KMS-11 (cell line): ENCODE data around the gene TMPRSS6.

ENCODE experiments used
- H2AFZ ChIP-seq: fragments of 200-600 bp; sonication (generic); 2 replicates; pipeline ENCODE4 v1.6.1; 2016; ENCODE audit warnings: antibody characterized with exemption, mixed run types, low read depth
- H3K27ac ChIP-seq: fragments of 200-600 bp; sonication (generic); 2 replicates; pipeline ENCODE4 v1.6.1; 2016; ENCODE audit warnings: mild to moderate bottlenecking, mixed run types
- H3K27me3 ChIP-seq: fragments of 200-600 bp; sonication (generic); 2 replicates; pipeline ENCODE4 v1.6.1; 2017; ENCODE audit warnings: mild to moderate bottlenecking, low read depth, mixed run types, moderate library complexity; ENCODE audit not compliant: insufficient read depth
- H3K36me3 ChIP-seq: fragments of 200-600 bp; sonication (generic); 2 replicates; pipeline ENCODE4 v1.6.1; 2017; ENCODE audit warnings: mild to moderate bottlenecking, mixed run types; ENCODE audit not compliant: insufficient read depth
- H3K4me1 ChIP-seq: fragments of 200-600 bp; sonication (generic); 2 replicates; pipeline ENCODE4 v1.6.1; 2016; ENCODE audit warnings: mild to moderate bottlenecking, low read depth, mixed run types; ENCODE audit not compliant: poor library complexity, severe bottlenecking
- H3K4me2 ChIP-seq: fragments of 200-600 bp; sonication (generic); 2 replicates; pipeline ENCODE4 v1.7.0; 2016; ENCODE audit warnings: mild to moderate bottlenecking, mixed run types
- H3K4me3 ChIP-seq: fragments of 200-600 bp; sonication (generic); IDR thresholded peaks from 2 replicates; pipeline ENCODE4 v1.6.1; 2017; ENCODE audit warnings: low read depth, low read length, mixed read lengths; ENCODE audit not compliant: insufficient read depth
- H3K79me2 ChIP-seq: fragments of 200-600 bp; sonication (generic); 2 replicates; pipeline ENCODE4 v1.6.1; 2016; ENCODE audit warnings: low read depth, mixed run types; ENCODE audit not compliant: insufficient read depth
- H3K9ac ChIP-seq: fragments of 200-600 bp; sonication (generic); 2 replicates; pipeline ENCODE4 v1.6.1; 2016; ENCODE audit warnings: mild to moderate bottlenecking, mixed run types
- H4K20me1 ChIP-seq: fragments of 200-600 bp; sonication (generic); 2 replicates; pipeline ENCODE4 v1.6.1; 2016; ENCODE audit warnings: mild to moderate bottlenecking, mixed run types; ENCODE audit not compliant: insufficient read depth
- TF ChIP-seq, protein P1 (sequence below): fragments of 200-600 bp; sonication (generic); conservative IDR thresholded peaks from 2 replicates; pipeline ENCODE4 v1.6.1; 2017; ENCODE audit warnings: low read depth, mild to moderate bottlenecking, antibody characterized with exemption, low read length, moderate library complexity, mixed read lengths

Gene TMPRSS6

DNA sequence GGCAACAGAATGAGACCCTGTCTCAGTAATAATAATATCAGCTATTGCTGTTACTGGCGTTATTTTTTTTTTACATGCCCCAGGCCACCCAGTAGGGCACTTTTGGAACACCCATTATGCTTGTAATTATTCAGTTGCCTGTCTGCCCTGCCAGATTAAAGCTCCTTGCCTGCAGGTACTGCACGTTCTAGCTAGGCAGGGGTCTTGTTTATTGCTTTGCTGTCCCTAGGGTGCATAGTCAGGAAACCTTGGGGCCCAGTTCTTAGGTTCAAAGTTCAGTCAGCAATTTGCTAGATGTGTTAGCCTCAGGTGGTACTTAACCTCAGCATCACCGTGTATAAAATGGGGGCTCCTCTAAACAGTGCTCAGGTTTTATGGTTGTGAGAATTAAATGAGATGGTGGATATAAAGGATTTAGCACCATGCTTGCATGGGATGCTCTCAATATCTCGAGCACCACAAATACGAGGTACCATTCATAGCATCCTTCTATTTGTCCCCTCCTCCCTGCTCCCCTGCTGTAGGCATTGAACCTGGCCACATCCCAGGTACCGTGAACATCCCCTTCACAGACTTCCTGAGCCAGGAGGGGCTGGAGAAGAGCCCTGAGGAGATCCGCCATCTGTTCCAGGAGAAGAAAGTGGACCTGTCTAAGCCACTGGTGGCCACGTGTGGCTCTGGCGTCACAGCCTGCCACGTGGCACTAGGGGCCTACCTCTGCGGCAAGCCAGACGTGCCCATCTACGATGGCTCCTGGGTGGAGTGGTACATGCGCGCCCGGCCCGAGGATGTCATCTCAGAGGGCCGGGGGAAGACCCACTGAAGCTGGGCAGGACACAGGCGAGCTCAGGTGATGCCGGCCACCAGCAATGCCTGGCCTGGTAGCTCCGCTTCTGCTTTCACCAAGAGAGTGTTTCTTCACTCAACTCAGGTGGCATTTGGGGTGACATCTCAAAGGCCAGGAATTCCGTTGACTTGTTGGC lies 80.5 kb downstream of the TMPRSS6 start:
- Histone ChIP-seq H4K20me1 (no peaks in the 10 kb centered on the region), H3K9ac (no peak overlapping the region), H3K27me3 (no peaks in the 10 kb centered on the region), H3K36me3 (no peaks in the 10 kb centered on the region), H3K4me3 (no peak overlapping the region), H2AFZ (no peak overlapping the region), H3K79me2 (no peaks in the 10 kb centered on the region), H3K27ac (no peak overlapping the region), H3K4me1 (no peaks in the 10 kb centered on the region), H3K4me2 (no peak overlapping the region)
- TF ChIP-seq, protein P1, sequence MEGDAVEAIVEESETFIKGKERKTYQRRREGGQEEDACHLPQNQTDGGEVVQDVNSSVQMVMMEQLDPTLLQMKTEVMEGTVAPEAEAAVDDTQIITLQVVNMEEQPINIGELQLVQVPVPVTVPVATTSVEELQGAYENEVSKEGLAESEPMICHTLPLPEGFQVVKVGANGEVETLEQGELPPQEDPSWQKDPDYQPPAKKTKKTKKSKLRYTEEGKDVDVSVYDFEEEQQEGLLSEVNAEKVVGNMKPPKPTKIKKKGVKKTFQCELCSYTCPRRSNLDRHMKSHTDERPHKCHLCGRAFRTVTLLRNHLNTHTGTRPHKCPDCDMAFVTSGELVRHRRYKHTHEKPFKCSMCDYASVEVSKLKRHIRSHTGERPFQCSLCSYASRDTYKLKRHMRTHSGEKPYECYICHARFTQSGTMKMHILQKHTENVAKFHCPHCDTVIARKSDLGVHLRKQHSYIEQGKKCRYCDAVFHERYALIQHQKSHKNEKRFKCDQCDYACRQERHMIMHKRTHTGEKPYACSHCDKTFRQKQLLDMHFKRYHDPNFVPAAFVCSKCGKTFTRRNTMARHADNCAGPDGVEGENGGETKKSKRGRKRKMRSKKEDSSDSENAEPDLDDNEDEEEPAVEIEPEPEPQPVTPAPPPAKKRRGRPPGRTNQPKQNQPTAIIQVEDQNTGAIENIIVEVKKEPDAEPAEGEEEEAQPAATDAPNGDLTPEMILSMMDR = no peak

DNA sequence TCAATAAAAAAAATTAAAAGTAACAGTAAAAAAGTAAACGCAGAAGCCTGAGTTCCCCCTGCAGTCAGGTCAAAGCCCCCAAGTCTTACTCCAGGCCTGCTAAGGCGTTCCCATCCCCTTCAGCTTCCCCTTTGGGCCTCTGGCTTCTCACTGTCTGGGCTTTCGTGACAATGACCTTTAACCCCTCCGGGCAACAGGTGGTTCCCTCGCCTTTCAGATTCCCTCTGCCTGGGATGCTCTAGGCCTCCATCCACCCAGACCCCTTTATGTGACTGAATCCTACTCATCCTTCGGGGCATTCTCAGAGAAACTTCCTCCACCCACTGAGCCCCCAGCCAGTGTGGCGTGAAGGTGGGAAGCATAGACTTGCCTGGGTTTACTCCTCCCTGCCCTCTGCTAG lies 82.0 kb downstream of the TMPRSS6 start:
- no peaks in the 10 kb centered on the region for H3K27me3 ChIP-seq
- H3K36me3 ChIP-seq = no peaks in the 10 kb centered on the region
- TF ChIP-seq, protein P1 = no peak
- no peak overlapping the region for H3K4me2 ChIP-seq
- H3K27ac ChIP-seq = no peak overlapping the region
- no peak overlapping the region for H3K4me3 ChIP-seq
- no peaks in the 10 kb centered on the region for H4K20me1 ChIP-seq
- no peak overlapping the region for H2AFZ ChIP-seq
- no peaks in the 10 kb centered on the region for H3K79me2 ChIP-seq
- H3K9ac ChIP-seq = no peak overlapping the region
- H3K4me1 ChIP-seq = no peaks in the 10 kb centered on the region

- Histone ChIP-seq H2AFZ (no peak overlapping the region), H3K27ac (no peak overlapping the region), H3K9ac (no peak overlapping the region), H3K79me2 (no peaks in the 10 kb centered on the region), H3K27me3 (no peaks in the 10 kb centered on the region), H4K20me1 (no peaks in the 10 kb centered on the region), H3K4me2 (no peak overlapping the region), H3K36me3 (no peaks in the 10 kb centered on the region), H3K4me1 (peaks cover 6% of the 10 kb centered on the region), H3K4me3 (no peak overlapping the region)
- TF ChIP-seq, protein P1 = no peak
These were observed 83.2 kb downstream of the TMPRSS6 start for GRCh38 chr22:37026325-37026724.

GRCh38 chr22:37025500-37026070 lies 83.9 kb downstream of the TMPRSS6 start:
- no peaks in the 10 kb centered on the region for H3K36me3 ChIP-seq
- H3K27ac ChIP-seq = no peak overlapping the region
- no peaks in the 10 kb centered on the region for H4K20me1 ChIP-seq
- TF ChIP-seq, protein P1 = no peak
- H3K9ac ChIP-seq = no peak overlapping the region
- H3K4me1 ChIP-seq = peaks cover 13% of the 10 kb centered on the region
- H3K4me2 ChIP-seq = no peak overlapping the region
- no peaks in the 10 kb centered on the region for H3K27me3 ChIP-seq
- no peak overlapping the region for H2AFZ ChIP-seq
- no peaks in the 10 kb centered on the region for H3K79me2 ChIP-seq
- no peak overlapping the region for H3K4me3 ChIP-seq
